Measurements from ENCODE around the gene PKNOX2. TPM values are rescaled to one million over a fixed set of nuclear protein-coding genes. Genes with fewer than 3 reads are reported as not detected.

The PKNOX2 gene
- total RNA-seq, 1 experiment from 2014 or later = 3.7 TPM

DNA sequence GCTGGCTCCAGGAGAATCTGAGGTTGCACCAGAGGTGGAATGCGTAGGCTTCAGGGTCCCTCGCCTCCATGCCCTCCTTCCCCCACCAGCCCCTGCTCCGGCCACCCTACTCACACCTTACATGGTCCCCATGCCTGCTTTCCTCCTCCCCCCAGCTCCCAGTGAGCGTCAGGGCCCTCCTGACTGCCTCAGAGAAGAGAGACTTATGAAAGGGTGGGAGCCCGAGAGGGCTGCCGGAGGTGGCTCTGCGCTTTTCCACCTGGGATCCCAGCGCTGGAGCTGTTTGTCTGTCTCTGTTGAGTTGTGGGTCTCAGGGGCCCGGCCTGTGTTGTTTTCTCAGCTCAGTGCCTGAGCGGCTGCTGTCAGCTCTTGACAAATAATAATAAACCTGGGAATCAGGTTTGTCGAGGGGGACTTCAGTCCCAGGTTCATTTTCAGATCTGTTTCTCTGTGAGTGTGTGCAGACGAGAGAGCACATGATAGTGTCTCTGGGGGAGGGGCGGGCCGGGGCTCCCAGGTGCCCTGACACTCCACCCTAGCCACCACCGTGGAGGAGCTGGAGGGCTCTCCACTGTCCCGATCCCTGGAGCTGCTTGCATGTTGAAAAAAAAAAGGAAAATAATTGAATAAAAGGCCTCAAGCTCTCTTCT is 177.9 kb downstream of the PKNOX2 start:
- Mint-ChIP-seq H3K4me1 (peaks cover 37% of the 10 kb centered on the region), H3K27ac (no peak overlapping the region)

DNA sequence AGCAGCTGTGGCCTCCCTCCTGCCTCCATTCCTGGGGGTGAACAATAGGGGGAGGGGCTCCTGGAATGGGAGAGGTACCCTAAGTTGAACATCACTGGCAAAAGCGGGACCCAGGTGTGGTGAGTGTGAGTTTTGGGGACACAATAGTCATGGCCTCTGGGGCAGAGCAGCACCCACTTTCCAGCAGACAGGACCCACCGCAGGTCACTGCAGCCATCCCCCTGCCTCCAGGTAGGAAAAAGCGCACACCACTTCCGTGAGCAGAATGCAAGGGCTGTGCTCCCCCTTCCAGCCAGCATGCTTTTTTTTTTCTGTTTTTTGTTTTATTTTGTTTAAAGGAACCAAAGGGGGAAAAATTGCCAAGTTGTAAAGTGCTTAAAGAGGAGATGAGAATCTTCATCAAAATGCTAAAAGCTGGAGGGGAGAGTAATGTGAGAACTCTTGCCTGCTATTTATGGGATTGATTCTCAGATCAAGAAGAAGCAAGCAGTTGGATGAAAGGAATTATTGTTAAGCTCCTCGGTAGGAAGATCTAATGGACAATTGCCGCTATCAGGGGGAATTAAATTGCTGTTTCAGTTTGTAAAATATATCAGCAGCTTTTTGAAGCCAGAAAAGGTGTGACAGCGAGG is 178.7 kb downstream of the PKNOX2 start:
- no peaks in the 10 kb centered on the region for H3K36me3 Mint-ChIP-seq
- no peak overlapping the region for H3K27ac Mint-ChIP-seq
- DNase-seq (ENCODE audit: low spot score) (no peak), ATAC-seq (no peak)
- H3K27me3 Mint-ChIP-seq (ENCODE audit: low read depth) = peaks cover 20% of the 10 kb centered on the region
- H3K4me1 Mint-ChIP-seq = peaks cover 45% of the 10 kb centered on the region
- ChIA-PET CTCF (interaction anchor here (0.7 to 7.4 kb wide), 22 partner anchors 9 to 251 kb away, joined by 3 to 96 read pairs (median 4); partner anchors contain the start of gene PKNOX2), POLR2A (no interaction called here)
- no peaks in the 10 kb centered on the region for H3K9me3 Mint-ChIP-seq
- H3K4me3 Mint-ChIP-seq = no peak overlapping the region
- TF ChIP-seq, protein P1, sequence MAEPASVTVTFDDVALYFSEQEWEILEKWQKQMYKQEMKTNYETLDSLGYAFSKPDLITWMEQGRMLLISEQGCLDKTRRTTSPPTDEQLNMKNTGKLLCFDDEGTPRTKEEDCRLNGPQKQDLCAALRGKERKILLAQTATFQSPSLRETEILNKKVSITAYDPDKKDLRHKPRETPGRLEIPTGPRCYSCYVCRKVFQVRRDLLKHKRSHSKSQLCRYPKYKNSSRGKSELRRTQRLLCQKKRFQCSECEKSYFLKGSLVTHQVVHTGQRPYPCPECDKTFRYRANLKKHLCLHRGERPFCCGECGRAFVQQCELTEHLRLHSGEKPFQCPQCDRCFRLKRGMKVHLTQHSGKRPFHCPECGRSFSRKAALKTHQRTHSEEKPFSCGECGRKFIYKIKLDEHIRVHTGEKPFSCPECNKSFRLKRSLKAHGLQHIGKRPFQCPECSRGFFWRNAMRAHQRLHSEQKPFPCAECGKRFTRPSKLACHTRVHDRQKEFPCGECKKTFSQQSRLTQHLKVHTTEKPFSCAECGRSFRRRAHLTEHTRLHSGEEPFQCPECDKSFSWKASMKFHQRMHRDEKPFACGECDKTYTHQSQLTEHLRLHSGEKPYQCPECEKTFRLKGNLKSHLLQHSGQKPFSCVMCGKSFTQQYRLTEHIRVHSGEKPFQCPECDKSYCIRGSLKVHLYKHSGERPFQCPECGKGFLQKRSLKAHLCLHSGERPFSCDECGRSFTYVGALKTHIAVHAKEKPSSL (CRISPR knock-in tag; conservative IDR thresholded peaks at IDR 0.05) = no peak
- TF ChIP-seq MYBL2 (CRISPR knock-in tag; IDR thresholded peaks at IDR 0.05) (no peak), SMAD3 (CRISPR knock-in tag; IDR thresholded peaks at IDR 0.05; ENCODE audit: borderline replicate concordance) (no peak), NFE2L1 (CRISPR knock-in tag; IDR thresholded peaks at IDR 0.05) (no peak)
- TF ChIP-seq, protein P2, sequence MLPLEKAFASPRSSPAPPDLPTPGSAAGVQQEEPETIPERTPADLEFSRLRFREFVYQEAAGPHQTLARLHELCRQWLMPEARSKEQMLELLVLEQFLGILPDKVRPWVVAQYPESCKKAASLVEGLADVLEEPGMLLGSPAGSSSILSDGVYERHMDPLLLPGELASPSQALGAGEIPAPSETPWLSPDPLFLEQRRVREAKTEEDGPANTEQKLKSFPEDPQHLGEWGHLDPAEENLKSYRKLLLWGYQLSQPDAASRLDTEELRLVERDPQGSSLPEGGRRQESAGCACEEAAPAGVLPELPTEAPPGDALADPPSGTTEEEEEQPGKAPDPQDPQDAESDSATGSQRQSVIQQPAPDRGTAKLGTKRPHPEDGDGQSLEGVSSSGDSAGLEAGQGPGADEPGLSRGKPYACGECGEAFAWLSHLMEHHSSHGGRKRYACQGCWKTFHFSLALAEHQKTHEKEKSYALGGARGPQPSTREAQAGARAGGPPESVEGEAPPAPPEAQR (CRISPR knock-in tag; IDR thresholded peaks at IDR 0.05) = no peak
- TF ChIP-seq, protein P3, sequence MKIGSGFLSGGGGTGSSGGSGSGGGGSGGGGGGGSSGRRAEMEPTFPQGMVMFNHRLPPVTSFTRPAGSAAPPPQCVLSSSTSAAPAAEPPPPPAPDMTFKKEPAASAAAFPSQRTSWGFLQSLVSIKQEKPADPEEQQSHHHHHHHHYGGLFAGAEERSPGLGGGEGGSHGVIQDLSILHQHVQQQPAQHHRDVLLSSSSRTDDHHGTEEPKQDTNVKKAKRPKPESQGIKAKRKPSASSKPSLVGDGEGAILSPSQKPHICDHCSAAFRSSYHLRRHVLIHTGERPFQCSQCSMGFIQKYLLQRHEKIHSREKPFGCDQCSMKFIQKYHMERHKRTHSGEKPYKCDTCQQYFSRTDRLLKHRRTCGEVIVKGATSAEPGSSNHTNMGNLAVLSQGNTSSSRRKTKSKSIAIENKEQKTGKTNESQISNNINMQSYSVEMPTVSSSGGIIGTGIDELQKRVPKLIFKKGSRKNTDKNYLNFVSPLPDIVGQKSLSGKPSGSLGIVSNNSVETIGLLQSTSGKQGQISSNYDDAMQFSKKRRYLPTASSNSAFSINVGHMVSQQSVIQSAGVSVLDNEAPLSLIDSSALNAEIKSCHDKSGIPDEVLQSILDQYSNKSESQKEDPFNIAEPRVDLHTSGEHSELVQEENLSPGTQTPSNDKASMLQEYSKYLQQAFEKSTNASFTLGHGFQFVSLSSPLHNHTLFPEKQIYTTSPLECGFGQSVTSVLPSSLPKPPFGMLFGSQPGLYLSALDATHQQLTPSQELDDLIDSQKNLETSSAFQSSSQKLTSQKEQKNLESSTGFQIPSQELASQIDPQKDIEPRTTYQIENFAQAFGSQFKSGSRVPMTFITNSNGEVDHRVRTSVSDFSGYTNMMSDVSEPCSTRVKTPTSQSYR (CRISPR knock-in tag; IDR thresholded peaks at IDR 0.05) = no peak

More for the DNA sequence above, 177.9 kb downstream of the PKNOX2 start:
- DNase-seq (ENCODE audit: low spot score) (no peak), ATAC-seq (no peak; the same call in none of the 2 replicates)
- Mint-ChIP-seq H3K27me3 (ENCODE audit: low read depth) (peaks cover 12% of the 10 kb centered on the region), H3K4me3 (no peak overlapping the region), H3K9me3 (no peaks in the 10 kb centered on the region), H3K36me3 (no peaks in the 10 kb centered on the region)
- ChIA-PET CTCF (interaction anchor here (0.7 to 7.4 kb wide), 21 partner anchors 8 to 251 kb away, joined by 3 to 96 read pairs (median 4); partner anchors contain the start of gene PKNOX2), POLR2A (no interaction called here)
- TF ChIP-seq ATF1 (CRISPR knock-in tag; IDR thresholded peaks at IDR 0.05) (no peak), ZNF396 (CRISPR knock-in tag; IDR thresholded peaks at IDR 0.05; ENCODE audit: borderline replicate concordance) (no peak), ETV6 (CRISPR knock-in tag; IDR thresholded peaks at IDR 0.05) (no peak), TEAD1 (CRISPR knock-in tag; IDR thresholded peaks at IDR 0.05) (no peak)
- TF ChIP-seq, protein P4, sequence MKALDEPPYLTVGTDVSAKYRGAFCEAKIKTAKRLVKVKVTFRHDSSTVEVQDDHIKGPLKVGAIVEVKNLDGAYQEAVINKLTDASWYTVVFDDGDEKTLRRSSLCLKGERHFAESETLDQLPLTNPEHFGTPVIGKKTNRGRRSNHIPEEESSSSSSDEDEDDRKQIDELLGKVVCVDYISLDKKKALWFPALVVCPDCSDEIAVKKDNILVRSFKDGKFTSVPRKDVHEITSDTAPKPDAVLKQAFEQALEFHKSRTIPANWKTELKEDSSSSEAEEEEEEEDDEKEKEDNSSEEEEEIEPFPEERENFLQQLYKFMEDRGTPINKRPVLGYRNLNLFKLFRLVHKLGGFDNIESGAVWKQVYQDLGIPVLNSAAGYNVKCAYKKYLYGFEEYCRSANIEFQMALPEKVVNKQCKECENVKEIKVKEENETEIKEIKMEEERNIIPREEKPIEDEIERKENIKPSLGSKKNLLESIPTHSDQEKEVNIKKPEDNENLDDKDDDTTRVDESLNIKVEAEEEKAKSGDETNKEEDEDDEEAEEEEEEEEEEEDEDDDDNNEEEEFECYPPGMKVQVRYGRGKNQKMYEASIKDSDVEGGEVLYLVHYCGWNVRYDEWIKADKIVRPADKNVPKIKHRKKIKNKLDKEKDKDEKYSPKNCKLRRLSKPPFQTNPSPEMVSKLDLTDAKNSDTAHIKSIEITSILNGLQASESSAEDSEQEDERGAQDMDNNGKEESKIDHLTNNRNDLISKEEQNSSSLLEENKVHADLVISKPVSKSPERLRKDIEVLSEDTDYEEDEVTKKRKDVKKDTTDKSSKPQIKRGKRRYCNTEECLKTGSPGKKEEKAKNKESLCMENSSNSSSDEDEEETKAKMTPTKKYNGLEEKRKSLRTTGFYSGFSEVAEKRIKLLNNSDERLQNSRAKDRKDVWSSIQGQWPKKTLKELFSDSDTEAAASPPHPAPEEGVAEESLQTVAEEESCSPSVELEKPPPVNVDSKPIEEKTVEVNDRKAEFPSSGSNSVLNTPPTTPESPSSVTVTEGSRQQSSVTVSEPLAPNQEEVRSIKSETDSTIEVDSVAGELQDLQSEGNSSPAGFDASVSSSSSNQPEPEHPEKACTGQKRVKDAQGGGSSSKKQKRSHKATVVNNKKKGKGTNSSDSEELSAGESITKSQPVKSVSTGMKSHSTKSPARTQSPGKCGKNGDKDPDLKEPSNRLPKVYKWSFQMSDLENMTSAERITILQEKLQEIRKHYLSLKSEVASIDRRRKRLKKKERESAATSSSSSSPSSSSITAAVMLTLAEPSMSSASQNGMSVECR (CRISPR knock-in tag; IDR thresholded peaks at IDR 0.05; ENCODE audit: borderline replicate concordance) = no peak
- TF ChIP-seq, protein P5, sequence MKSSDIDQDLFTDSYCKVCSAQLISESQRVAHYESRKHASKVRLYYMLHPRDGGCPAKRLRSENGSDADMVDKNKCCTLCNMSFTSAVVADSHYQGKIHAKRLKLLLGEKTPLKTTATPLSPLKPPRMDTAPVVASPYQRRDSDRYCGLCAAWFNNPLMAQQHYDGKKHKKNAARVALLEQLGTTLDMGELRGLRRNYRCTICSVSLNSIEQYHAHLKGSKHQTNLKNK (CRISPR knock-in tag; IDR thresholded peaks at IDR 0.05) = no peak
- TF ChIP-seq, protein P6, sequence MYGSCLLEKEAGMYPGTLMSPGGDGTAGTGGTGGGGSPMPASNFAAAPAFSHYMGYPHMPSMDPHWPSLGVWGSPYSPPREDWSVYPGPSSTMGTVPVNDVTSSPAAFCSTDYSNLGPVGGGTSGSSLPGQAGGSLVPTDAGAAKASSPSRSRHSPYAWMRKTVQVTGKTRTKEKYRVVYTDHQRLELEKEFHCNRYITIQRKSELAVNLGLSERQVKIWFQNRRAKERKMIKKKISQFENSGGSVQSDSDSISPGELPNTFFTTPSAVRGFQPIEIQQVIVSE (CRISPR knock-in tag; IDR thresholded peaks at IDR 0.05; ENCODE audit: borderline replicate concordance) = no peak
- TF ChIP-seq, protein P7, sequence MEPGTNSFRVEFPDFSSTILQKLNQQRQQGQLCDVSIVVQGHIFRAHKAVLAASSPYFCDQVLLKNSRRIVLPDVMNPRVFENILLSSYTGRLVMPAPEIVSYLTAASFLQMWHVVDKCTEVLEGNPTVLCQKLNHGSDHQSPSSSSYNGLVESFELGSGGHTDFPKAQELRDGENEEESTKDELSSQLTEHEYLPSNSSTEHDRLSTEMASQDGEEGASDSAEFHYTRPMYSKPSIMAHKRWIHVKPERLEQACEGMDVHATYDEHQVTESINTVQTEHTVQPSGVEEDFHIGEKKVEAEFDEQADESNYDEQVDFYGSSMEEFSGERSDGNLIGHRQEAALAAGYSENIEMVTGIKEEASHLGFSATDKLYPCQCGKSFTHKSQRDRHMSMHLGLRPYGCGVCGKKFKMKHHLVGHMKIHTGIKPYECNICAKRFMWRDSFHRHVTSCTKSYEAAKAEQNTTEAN (CRISPR knock-in tag; IDR thresholded peaks at IDR 0.05) = no peak

All from WTC11 (cell line).